Activated CD4-positive, alpha-beta T cell treated with anti-CD3 and anti-CD28 coated beads for 4 hours (primary cell): ENCODE results near the gene BRF1.
"Not testable (repeated sequence)": the region's sequence is repeated elsewhere in the genome, so short reads cannot be mapped to it uniquely, and the experiment has no call there.

Experiments used
- DNase-seq, 2 donors: peaks; one replicate each; pipeline ENCODE4 v3.0.0-alpha.2; 2020

Gene BRF1

GRCh38 chr14:105300542-105301102 lies at the start of gene BRF1:
BRF1 (minus strand) TSS chr14:105301001; CDS start chr14:105300629, 372 bp downstream.
- peak; percentile 97 to 98 for DNase-seq

- DNase-seq: no peak
Measured at GRCh38 chr14:105349992-105350391, 49.2 kb upstream of the BRF1 start.

- DNase-seq: no peak
Measured at GRCh38 chr14:105348945-105349699, 48.3 kb upstream of the BRF1 start.

GRCh38 chr14:105348169-105348944 lies 47.6 kb upstream of the BRF1 start:
- no peak for DNase-seq

- DNase-seq: no peak
Measured at GRCh38 chr14:105347587-105347968, 46.8 kb upstream of the BRF1 start.

- DNase-seq: no peak
Measured at GRCh38 chr14:105346876-105347586, 46.2 kb upstream of the BRF1 start.

GRCh38 chr14:105346200-105346533 lies 45.4 kb upstream of the BRF1 start:
- no peak for DNase-seq

GRCh38 chr14:105343194-105343593 lies 42.4 kb upstream of the BRF1 start:
- DNase-seq: no peak

GRCh38 chr14:105340821-105341733 lies 40.3 kb upstream of the BRF1 start:
- no peak for DNase-seq

GRCh38 chr14:105337966-105338741 lies 37.4 kb upstream of the BRF1 start:
- no peak for DNase-seq

- DNase-seq: no peak
Measured at GRCh38 chr14:105337433-105337832, 36.6 kb upstream of the BRF1 start.

- no peak for DNase-seq
Measured at GRCh38 chr14:105336477-105337287, 35.9 kb upstream of the BRF1 start.

GRCh38 chr14:105335735-105336476 lies 35.1 kb upstream of the BRF1 start:
- DNase-seq: no peak

- DNase-seq: not testable (repeated sequence)
Measured at GRCh38 chr14:105335231-105335542, 34.4 kb upstream of the BRF1 start.

GRCh38 chr14:105334383-105335230 lies 33.8 kb upstream of the BRF1 start:
- no peak for DNase-seq

GRCh38 chr14:105333613-105334364 lies 33.0 kb upstream of the BRF1 start:
- DNase-seq: no peak

- DNase-seq: no peak
Measured at GRCh38 chr14:105333020-105333490, 32.3 kb upstream of the BRF1 start.

GRCh38 chr14:105332350-105332874 lies 31.6 kb upstream of the BRF1 start:
- no peak for DNase-seq
